Measurements from ENCODE around the gene LRMDA. TPM values are rescaled to one million over a fixed set of nuclear protein-coding genes. Genes with fewer than 3 reads are reported as not detected.

Gene LRMDA
- total and polyA plus RNA-seq, 2 of the 13 experiments (the other 11 are each of a cell fraction or from before 2014, with no cell fraction given) = 13.4 to 22.0 TPM

DNA sequence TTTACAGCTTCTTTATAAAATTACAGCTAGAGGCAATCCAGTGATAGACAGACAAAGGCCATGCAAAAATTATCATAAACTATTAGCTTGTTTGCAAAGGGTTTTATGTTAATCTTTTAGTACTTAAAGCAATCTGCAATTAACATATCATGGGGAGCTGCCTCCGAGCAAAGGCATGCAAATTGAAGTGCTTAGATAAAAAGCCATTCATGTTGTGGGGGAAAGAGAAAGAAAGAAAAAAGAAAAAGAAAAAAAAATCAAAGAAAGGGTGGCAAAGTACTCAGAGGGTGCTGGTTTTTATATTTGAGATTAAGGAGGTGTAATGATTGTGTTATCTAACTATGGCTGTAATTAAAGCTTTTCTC, 799.5 kb downstream of the LRMDA start (continued):
- TF ChIP-seq RBM39 (IDR thresholded peaks at IDR 0.05; ENCODE audit: low read depth, low read length, poor library complexity, severe bottlenecking) (no peak), MZF1 (CRISPR knock-in tag; IDR thresholded peaks at IDR 0.05; ENCODE audit: borderline replicate concordance) (no peak), ZNF407 (CRISPR knock-in tag; IDR thresholded peaks at IDR 0.05; ENCODE audit: not compliant biosample characterization) (no peak), ZNF264 (CRISPR knock-in tag; IDR thresholded peaks at IDR 0.05) (no peak)
- TF ChIP-seq, protein P1, sequence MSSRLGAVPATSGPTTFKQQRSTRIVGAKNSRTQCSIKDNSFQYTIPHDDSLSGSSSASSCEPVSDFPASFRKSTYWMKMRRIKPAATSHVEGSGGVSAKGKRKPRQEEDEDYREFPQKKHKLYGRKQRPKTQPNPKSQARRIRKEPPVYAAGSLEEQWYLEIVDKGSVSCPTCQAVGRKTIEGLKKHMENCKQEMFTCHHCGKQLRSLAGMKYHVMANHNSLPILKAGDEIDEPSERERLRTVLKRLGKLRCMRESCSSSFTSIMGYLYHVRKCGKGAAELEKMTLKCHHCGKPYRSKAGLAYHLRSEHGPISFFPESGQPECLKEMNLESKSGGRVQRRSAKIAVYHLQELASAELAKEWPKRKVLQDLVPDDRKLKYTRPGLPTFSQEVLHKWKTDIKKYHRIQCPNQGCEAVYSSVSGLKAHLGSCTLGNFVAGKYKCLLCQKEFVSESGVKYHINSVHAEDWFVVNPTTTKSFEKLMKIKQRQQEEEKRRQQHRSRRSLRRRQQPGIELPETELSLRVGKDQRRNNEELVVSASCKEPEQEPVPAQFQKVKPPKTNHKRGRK (CRISPR knock-in tag; IDR thresholded peaks at IDR 0.05) = no peak

All from HepG2 (cell line).